Fibroblast of skin of left biceps (primary cell): ENCODE measurements around the gene TNFSF9.
"Not testable (repeated sequence)": the region's sequence is repeated elsewhere in the genome, so short reads cannot be mapped to it uniquely, and the experiment has no call there.

ENCODE experiments used
- DNase-seq, 2 experiments: peaks; one replicate each; pipeline ENCODE4 v3.0.0-alpha.2; 2013; ENCODE audit warnings: low read depth in 2 of 2

Gene TNFSF9

DNA sequence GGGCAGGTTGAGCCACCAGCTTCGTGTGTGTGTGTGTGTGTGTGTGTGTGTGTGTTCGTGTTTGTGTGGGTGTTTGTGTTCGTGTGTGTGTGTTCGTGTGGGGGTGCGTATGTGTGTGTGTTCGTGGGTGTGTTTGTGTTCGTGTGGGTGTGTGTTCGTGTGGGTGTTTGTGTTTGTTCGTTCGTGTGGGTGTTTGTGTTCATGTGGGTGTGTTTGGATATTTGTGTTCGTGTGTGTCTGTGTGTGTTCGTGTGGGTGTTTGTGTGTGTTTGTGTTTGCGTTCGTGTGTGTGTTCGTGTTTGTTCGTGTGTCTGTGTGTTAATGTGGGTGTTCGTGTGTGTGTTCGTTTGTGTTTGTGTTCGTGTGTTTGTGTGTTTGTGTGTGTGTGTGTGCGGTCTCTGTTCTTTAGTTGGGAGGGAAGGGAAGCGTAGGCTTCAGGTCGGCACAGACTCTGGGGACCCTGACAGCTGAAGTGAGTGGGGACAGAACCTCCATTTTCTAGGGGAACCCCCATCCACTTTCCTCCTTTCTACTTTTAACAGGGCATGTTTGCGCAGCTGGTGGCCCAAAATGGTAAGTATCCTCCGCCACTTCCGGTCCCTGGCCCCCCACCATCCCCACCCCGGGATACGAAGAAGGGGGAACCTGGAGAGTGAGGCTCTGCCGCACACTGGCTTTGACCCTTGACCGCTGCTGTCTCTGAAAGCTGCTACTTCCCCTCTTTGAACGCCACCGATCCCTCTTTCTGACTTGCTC is 1.6 kb downstream of the TNFSF9 start:
- DNase-seq: no peak

- DNase-seq: no peak
Measured at GRCh38 chr19:6533000-6533328, 2.1 kb downstream of the TNFSF9 start.

DNA sequence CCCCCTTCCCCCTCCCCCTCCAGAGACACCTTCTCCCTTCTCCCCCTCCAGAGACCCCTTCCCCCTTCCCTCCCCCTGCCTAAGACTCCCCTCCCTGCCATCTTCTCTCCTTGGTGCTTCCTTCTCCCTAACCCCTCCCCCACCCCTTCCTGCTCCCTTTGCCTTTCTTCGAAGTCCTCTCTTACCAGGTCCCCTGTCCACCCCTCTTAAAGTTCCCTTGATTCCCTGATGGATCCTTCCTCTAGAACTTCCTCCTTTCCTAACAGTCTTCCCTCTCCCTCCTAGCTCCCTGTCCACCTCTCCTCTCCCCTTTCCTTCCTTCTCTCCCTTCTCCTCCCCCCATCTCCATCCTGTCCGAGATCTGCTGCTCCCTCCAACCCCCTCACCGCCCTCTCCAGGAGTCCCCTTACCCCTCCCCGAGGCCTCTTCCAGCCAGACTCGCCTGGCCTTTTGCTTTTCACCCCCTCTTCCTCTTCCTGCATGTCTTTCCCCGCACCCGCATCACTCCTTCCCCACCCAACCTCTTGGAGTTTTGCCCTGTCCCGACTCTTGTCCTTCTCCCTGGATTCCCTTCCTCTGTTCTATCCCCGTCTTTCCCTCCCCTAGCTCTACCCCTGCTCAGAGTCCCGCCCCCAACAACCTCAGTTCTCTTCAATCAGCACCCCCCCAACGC is 3.1 kb downstream of the TNFSF9 start:
- DNase-seq: no peak

- DNase-seq: no peak
Measured at GRCh38 chr19:6534451-6535093, 3.7 kb downstream of the TNFSF9 start.

GRCh38 chr19:6535558-6536137 is 4.8 kb downstream of the TNFSF9 start:
- no peak for DNase-seq

- no peak for DNase-seq
Measured at GRCh38 chr19:6539514-6539913, 8.7 kb downstream of the TNFSF9 start.

DNA sequence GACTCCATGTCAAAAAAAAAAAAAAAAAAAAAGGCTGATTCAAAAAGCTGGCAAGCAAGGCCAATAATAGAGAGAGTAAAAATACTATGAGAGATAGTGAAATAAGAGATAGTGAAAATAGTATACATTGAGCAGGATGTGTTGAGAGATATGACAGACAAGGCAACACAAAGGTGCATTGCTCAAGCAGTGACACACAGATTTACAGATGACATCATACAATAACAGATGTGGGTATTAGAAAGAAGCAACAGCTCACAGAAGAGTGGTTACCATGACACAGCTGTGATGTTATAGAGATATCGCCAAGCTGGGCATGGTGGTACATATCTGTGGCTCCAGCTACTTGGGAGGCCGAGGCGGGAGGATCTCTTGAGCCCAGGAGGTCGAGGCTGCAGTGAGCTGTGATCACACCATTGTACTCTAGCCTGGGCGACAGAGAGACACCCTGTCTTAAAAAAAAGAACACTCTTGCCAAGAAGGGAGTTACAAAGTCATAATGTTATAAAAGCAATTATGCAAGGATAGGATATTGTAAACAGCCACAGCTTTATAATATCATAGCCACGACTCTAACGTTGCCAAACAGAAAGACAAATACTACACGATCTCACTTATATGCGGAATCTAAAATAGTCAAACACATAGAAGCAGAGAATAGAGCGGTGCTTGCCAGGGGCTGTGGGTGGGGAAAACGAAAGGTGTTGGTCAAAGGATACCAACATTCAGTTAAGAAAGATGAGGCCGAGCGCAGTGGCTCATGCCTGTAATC is 10.3 kb downstream of the TNFSF9 start:
- DNase-seq: no peak

GRCh38 chr19:6543866-6544347 is 13.1 kb downstream of the TNFSF9 start:
- DNase-seq: no peak

DNA sequence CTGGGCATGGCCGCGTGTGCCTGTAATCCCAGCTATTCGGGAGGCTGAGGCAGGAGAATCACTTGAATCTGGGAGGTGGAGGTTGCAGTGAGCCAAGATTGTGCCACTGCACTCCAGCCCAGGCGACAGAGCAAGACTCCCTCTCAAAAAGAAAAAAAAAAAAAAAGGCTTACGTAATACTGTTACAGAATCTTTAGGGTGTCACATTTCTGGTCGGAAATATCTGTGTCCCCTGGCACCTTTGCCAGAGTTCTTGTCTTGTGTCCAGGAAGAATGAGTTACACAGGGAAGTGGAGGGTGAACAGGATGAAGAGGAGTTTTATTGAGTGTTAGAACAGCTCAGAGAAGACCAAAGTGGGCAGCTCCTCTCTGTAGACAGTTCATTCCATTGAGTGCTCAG is 19.9 kb downstream of the TNFSF9 start:
- not testable (repeated sequence) for DNase-seq

GRCh38 chr19:6551091-6551490 is 20.3 kb downstream of the TNFSF9 start:
- no peak for DNase-seq

GRCh38 chr19:6551607-6552450 is 21.0 kb downstream of the TNFSF9 start:
- DNase-seq: no peak

DNA sequence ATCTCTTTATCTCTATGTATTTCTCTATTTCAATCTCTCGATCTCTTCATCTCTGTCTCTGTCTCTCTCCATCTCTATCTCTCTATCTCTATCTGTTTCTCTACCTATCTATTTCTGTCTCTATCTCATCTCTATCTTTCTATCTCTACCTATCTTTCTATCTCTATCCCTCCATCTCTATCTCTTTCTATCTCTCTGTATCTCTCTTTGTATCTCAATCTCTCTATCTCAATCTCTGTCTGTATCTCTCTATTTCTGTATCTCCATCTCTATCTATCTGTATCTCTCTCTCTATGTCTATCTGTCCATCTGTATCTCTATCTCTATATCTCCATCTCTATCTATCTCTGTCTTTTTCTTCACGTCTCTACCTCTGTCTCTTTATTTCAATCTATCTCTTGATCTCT is 25.2 kb downstream of the TNFSF9 start:
- no peak for DNase-seq

DNA sequence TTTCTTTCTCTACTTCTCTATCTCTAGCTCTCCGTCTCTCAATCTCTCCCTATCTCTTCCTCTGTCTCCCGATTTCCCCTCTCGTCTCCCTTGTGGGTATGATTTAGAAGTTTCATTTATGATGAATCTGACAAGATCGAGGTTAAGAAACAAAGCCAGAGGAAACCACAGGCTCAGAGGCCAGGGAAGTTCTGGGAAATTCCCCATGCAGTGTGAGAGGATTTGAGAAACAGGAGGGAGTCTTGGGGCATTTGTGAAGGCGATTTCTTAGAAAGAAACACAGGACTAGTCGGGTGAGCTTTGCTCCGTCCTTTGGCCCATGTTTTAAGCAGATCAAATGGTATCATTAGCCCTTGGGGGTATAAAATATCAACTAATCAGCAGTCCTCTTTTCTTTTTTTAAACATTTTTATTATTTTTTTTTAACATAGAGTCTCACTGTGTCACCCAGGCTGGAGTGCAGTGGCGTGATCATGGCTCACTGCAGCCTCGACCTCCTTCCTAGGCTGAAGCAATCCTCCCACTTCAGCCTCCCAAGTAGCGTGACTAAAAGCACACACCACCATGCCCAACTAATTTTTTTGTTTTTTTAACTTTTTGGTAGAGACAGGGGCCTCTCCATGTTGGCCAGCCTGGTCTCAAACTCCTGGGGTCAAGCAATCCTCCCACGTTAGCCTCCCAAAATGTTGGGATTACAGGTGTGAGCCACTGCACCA is 25.8 kb downstream of the TNFSF9 start:
- no peak for DNase-seq

GRCh38 chr19:6562437-6562836 is 31.6 kb downstream of the TNFSF9 start:
- DNase-seq: not testable (repeated sequence)

DNA sequence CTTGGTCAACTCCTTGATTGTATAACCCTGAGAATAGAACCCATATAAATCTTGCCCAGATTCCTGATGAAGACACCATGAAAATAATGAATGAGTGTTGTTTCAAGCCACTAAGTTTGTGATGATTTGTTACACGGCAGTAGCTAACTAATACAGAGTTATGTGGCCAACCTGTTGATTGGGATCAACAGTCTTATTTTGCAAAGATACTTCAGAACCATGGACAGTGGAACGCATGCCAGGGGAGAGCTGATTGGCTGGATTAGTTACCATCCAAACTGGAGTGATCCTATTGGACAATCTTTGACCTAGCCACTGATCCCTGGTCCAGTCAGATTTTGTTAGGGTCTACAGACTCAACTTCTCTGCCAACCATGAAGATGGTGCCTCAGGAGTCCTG is 33.6 kb downstream of the TNFSF9 start:
- no peak for DNase-seq

DNA sequence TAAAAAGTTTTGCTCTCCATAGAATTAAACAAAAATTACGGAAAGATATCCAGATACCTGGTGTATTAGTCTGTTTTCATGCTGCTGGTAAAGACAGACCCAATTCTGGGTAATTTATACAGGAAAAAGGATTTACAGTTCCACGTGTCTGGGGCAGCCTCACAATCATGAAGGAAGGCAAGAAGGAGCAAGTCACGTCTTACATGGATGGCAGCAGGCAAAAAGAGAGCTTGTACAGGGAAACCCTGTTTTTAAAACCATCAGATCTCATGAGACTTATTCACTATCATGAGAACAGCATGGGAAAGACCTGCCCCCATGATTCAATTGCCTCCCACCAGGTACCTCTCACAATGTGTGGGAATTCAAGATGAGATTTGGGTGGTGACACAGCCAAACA is 35.9 kb downstream of the TNFSF9 start:
- not testable (repeated sequence) for DNase-seq

GRCh38 chr19:6568010-6568526 is 37.2 kb downstream of the TNFSF9 start:
- no peak for DNase-seq

DNA sequence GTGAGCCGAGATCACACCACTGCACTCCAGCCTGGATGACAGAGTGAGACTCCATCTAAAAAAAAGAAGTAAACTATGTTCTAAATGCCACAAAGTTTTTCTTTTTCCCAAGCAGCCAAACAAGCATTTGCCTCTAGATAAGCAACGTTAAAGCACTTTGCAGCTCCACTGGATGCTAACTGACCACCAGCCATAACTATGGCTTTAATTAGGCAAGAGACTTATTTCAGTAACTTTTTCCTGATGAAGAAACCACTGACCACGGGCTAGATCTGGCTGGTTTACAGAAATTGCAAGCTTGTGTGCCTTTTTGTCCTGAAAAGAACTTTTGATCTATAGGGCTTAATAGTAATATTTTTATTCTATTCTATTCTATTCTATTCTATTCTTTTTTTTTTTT is 38.0 kb downstream of the TNFSF9 start:
- DNase-seq: no peak

GRCh38 chr19:6570764-6571163 is 39.9 kb downstream of the TNFSF9 start:
- DNase-seq: no peak

- DNase-seq: no peak
Measured at GRCh38 chr19:6571167-6571566, 40.3 kb downstream of the TNFSF9 start.
